ENCODE data around the gene EFHD1. TPM values are rescaled to one million over a fixed set of nuclear protein-coding genes. Genes with fewer than 3 reads are reported as not detected.

Gene EFHD1
- total and polyA plus RNA-seq, 9 of the 15 experiments (the other 6 are each of a cell fraction or from before 2014, with no cell fraction given), result 0.66 to 9.1 (median 2.0) TPM

DNA sequence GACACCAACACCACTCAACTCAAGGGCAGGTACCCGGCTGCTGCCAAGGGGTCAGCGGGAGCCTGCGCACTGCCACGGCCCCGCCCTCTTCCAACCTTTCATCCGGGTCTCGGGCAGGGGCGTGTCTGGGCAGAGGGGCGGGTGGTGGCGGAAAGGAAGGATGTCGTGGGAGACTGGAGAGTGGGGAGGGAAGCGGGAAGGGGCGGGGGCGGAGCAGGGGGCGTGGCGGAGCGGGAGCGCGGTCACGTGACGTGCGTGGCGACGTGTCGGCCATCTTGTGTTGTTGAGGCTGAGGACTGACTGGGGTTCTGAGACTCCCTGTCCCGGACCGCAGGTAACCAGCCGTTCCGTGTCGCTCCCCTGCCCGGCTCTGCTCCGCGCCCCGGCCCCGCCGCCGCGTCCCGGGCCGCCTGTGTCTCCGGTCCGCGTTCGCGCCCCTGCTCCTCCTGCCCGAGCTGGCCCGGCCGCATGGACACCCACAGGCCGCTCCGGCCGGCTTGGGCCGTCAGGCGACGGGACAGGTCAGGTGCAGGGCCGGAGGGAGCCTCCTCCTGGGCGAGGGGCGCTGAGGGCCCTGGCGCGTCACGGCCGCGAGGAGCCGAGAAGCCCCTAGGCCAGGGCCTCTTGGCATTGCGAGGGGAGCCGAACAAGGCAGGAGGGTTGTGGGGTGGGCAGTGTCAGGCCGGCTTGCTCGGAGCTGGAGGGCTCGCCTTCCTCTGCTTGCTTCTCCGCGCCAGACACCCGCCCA is 63.8 kb downstream of the EFHD1 start, which contains the start of gene GIGYF2 (continued):
- TF ChIP-seq, protein P1, sequence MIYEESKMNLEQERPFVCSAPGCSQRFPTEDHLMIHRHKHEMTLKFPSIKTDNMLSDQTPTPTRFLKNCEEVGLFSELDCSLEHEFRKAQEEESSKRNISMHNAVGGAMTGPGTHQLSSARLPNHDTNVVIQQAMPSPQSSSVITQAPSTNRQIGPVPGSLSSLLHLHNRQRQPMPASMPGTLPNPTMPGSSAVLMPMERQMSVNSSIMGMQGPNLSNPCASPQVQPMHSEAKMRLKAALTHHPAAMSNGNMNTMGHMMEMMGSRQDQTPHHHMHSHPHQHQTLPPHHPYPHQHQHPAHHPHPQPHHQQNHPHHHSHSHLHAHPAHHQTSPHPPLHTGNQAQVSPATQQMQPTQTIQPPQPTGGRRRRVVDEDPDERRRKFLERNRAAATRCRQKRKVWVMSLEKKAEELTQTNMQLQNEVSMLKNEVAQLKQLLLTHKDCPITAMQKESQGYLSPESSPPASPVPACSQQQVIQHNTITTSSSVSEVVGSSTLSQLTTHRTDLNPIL (CRISPR knock-in tag; IDR thresholded peaks at IDR 0.05), result no peak
- no peak for TF ChIP-seq TEAD4 (IDR thresholded peaks at IDR 0.05; ENCODE audit: low read length)
- TF ChIP-seq TEAD4 (CRISPR knock-in tag; IDR thresholded peaks at IDR 0.05; ENCODE audit: borderline replicate concordance), result peak; percentile 88
- no peak for TF ChIP-seq ETV5 (CRISPR knock-in tag; IDR thresholded peaks at IDR 0.05; ENCODE audit: low read depth)
- no peak for TF ChIP-seq ESRRB (CRISPR knock-in tag; IDR thresholded peaks at IDR 0.05; ENCODE audit: borderline replicate concordance)
- no peak for TF ChIP-seq ZNF699 (CRISPR knock-in tag; IDR thresholded peaks at IDR 0.05; ENCODE audit: insufficient replicate concordance)
- no peak for TF ChIP-seq NR2F6 (CRISPR knock-in tag; IDR thresholded peaks at IDR 0.05)
- no peak for TF ChIP-seq GTF2A2 (tag; IDR thresholded peaks at IDR 0.05)
- no peak for TF ChIP-seq TRIM28 (IDR thresholded peaks at IDR 0.05)
- no peak for TF ChIP-seq RFX1 (IDR thresholded peaks at IDR 0.05)
- TF ChIP-seq NELFE (IDR thresholded peaks at IDR 0.05; ENCODE audit: insufficient read depth, insufficient read length), result no peak
- TF ChIP-seq NR4A1 (CRISPR knock-in tag; IDR thresholded peaks at IDR 0.05), result no peak
- no peak for TF ChIP-seq NR4A1 (tag; IDR thresholded peaks at IDR 0.05)
- TF ChIP-seq IFI16 (CRISPR knock-in tag; IDR thresholded peaks at IDR 0.05), result no peak
- no peak for TF ChIP-seq RBM39 (optimal IDR thresholded peaks at IDR 0.05; ENCODE audit: low read depth, low read length)
- TF ChIP-seq, protein P2, sequence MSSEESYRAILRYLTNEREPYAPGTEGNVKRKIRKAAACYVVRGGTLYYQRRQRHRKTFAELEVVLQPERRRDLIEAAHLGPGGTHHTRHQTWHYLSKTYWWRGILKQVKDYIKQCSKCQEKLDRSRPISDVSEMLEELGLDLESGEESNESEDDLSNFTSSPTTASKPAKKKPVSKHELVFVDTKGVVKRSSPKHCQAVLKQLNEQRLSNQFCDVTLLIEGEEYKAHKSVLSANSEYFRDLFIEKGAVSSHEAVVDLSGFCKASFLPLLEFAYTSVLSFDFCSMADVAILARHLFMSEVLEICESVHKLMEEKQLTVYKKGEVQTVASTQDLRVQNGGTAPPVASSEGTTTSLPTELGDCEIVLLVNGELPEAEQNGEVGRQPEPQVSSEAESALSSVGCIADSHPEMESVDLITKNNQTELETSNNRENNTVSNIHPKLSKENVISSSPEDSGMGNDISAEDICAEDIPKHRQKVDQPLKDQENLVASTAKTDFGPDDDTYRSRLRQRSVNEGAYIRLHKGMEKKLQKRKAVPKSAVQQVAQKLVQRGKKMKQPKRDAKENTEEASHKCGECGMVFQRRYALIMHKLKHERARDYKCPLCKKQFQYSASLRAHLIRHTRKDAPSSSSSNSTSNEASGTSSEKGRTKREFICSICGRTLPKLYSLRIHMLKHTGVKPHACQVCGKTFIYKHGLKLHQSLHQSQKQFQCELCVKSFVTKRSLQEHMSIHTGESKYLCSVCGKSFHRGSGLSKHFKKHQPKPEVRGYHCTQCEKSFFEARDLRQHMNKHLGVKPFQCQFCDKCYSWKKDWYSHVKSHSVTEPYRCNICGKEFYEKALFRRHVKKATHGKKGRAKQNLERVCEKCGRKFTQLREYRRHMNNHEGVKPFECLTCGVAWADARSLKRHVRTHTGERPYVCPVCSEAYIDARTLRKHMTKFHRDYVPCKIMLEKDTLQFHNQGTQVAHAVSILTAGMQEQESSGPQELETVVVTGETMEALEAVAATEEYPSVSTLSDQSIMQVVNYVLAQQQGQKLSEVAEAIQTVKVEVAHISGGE (CRISPR knock-in tag; IDR thresholded peaks at IDR 0.05), result 0 out of 6 replicates have a peak, but pooled peaks of 1 of the 3 experiments have one; percentile 24
- no peak for TF ChIP-seq DPF2 (IDR thresholded peaks at IDR 0.05)
- no peak for TF ChIP-seq PCBP2 (IDR thresholded peaks at IDR 0.05; ENCODE audit: low read depth, low read length, poor library complexity, severe bottlenecking)
- TF ChIP-seq MEF2D (tag; conservative IDR thresholded peaks at IDR 0.05; ENCODE audit: low read depth), result no peak
- TF ChIP-seq KLF16 (IDR thresholded peaks at IDR 0.05), result no peak
- TF ChIP-seq MECOM (CRISPR knock-in tag; IDR thresholded peaks at IDR 0.05), result no peak
- TF ChIP-seq TSC22D4 (tag; IDR thresholded peaks at IDR 0.05), result no peak
- TF ChIP-seq SMARCA5 (IDR thresholded peaks at IDR 0.05), result no peak

Measured in K562 (cell line).